H9 (cell line): ENCODE measurements around the gene DKK3. TPM values are rescaled to one million over a fixed set of nuclear protein-coding genes. Genes with fewer than 3 reads are reported as not detected.

Experiments used
- DNase-seq: peaks from one replicate; pipeline ENCODE4 v3.0.0-alpha.2; 2017
- H2AFZ ChIP-seq: one replicate; pipeline ENCODE4 v1.6.1; 2013; ENCODE audit warnings: mild to moderate bottlenecking, low read length, control low read depth, moderate library complexity
- H2AK5ac ChIP-seq: 2 replicates; pipeline ENCODE4 v1.6.1; 2013; ENCODE audit warnings: low read length, control low read depth, mixed read lengths; ENCODE audit not compliant: insufficient read length
- H2BK120ac ChIP-seq: one replicate; pipeline ENCODE4 v1.6.1; 2013; ENCODE audit warnings: low read depth, mild to moderate bottlenecking, low read length, control low read depth, inconsistent platforms; ENCODE audit not compliant: poor library complexity, severe bottlenecking
- H2BK12ac ChIP-seq: 2 replicates; pipeline ENCODE4 v1.6.1; 2013; ENCODE audit warnings: low read length, control low read depth, mixed read lengths, low read depth; ENCODE audit not compliant: insufficient read length
- H2BK15ac ChIP-seq: 2 replicates; pipeline ENCODE4 v1.6.1; 2013; ENCODE audit warnings: low read depth, low read length, control low read depth
- H2BK20ac ChIP-seq: one replicate; pipeline ENCODE4 v1.6.1; 2013; ENCODE audit warnings: low read depth, mild to moderate bottlenecking, low read length, control low read depth, inconsistent platforms; ENCODE audit not compliant: poor library complexity, severe bottlenecking
- H2BK5ac ChIP-seq: 2 replicates; pipeline ENCODE4 v1.6.1; 2013; ENCODE audit warnings: low read length, control low read depth, mixed read lengths; ENCODE audit not compliant: insufficient read length
- H3K14ac ChIP-seq: 2 replicates; pipeline ENCODE4 v1.6.1; 2013; ENCODE audit warnings: low read length, control low read depth; ENCODE audit not compliant: insufficient read depth
- H3K18ac ChIP-seq: 2 replicates; pipeline ENCODE4 v1.6.1; 2013; ENCODE audit warnings: low read depth, mild to moderate bottlenecking, mixed read lengths, low read length, control low read depth; ENCODE audit not compliant: insufficient read length
- H3K23ac ChIP-seq: 2 replicates; pipeline ENCODE4 v1.6.1; 2013; ENCODE audit warnings: low read length, control low read depth, mixed read lengths, low read depth; ENCODE audit not compliant: insufficient read length
- H3K23me2 ChIP-seq: 2 replicates; pipeline ENCODE4 v1.6.1; 2013; ENCODE audit warnings: low read depth, mild to moderate bottlenecking, mixed read lengths, low read length, control low read depth; ENCODE audit not compliant: insufficient read length, poor library complexity, severe bottlenecking
- H3K27ac ChIP-seq: 2 replicates; pipeline ENCODE4 v1.5.1; 2013; ENCODE audit warnings: low read length, control low read depth, mixed read lengths, low read depth; ENCODE audit not compliant: insufficient read length
- H3K27me3 ChIP-seq: 2 replicates; pipeline ENCODE4 v1.6.1; 2013; ENCODE audit warnings: low read length, control low read depth, inconsistent platforms; ENCODE audit not compliant: insufficient read depth
- H3K4ac ChIP-seq: 2 replicates; pipeline ENCODE4 v1.6.1; 2013; ENCODE audit warnings: low read depth, mild to moderate bottlenecking, control low read depth, inconsistent platforms, low read length, moderate library complexity
- H3K4me1 ChIP-seq: 2 replicates; pipeline ENCODE4 v1.6.1; 2013; ENCODE audit warnings: low read length, control low read depth, inconsistent platforms; ENCODE audit not compliant: insufficient read depth
- H3K4me2 ChIP-seq: 2 replicates; pipeline ENCODE4 v1.6.1; 2013; ENCODE audit warnings: low read length, control low read depth, mixed read lengths; ENCODE audit not compliant: insufficient read length, insufficient read depth
- H3K56ac ChIP-seq: 2 replicates; pipeline ENCODE4 v1.6.1; 2013; ENCODE audit warnings: low read depth, mild to moderate bottlenecking, mixed read lengths, low read length, control low read depth; ENCODE audit not compliant: insufficient read length
- H3K79me1 ChIP-seq: 2 replicates; pipeline ENCODE4 v1.6.1; 2013; ENCODE audit warnings: low read depth, mild to moderate bottlenecking, moderate library complexity, low read length, control low read depth, inconsistent platforms; ENCODE audit not compliant: insufficient read depth, poor library complexity, severe bottlenecking
- H3K79me2 ChIP-seq: 2 replicates; pipeline ENCODE4 v1.6.1; 2013; ENCODE audit warnings: low read length, control low read depth, inconsistent platforms; ENCODE audit not compliant: insufficient read depth
- H3K9ac ChIP-seq: 2 replicates; pipeline ENCODE4 v1.6.1; 2013; ENCODE audit warnings: low read length, control low read depth, mixed read lengths; ENCODE audit not compliant: insufficient read length; ENCODE audit errors: extremely low read depth
- H3K9me3 ChIP-seq: one replicate; pipeline ENCODE4 v1.6.1; 2013; ENCODE audit warnings: low read depth, low read length, inconsistent platforms; ENCODE audit not compliant: control insufficient read depth
- H3T11ph ChIP-seq: one replicate; pipeline ENCODE4 v1.6.1; 2013; ENCODE audit warnings: mild to moderate bottlenecking, low read length, control low read depth, inconsistent platforms
- H4K20me1 ChIP-seq: one replicate; pipeline ENCODE4 v1.6.1; 2013; ENCODE audit not compliant: control insufficient read depth, insufficient read length, insufficient read depth
- H4K5ac ChIP-seq: 2 replicates; pipeline ENCODE4 v1.6.1; 2013; ENCODE audit warnings: low read depth, mild to moderate bottlenecking, mixed read lengths, low read length, control low read depth; ENCODE audit not compliant: insufficient read length
- H4K8ac ChIP-seq: replicated peaks from 2 replicates; pipeline ENCODE4 v1.6.1; 2013; ENCODE audit warnings: low read length, control low read depth, mixed read lengths, low read depth; ENCODE audit not compliant: insufficient read length
- H4K91ac ChIP-seq: 2 replicates; pipeline ENCODE4 v1.6.1; 2013; ENCODE audit warnings: low read depth, mild to moderate bottlenecking, moderate library complexity, mixed read lengths, low read length, control low read depth; ENCODE audit not compliant: insufficient read length
- H3K27ac Mint-ChIP-seq, 3 experiments: 2 replicates in 2 of 3; 3 replicates in 1 of 3; pipeline ENCODE4 v1.8.0; 2020 to 2021; ENCODE audit warnings: mixed read lengths in 3 of 3, mild to moderate bottlenecking in 1 of 3, moderate library complexity in 1 of 3
- H3K27me3 Mint-ChIP-seq: 2 replicates; pipeline ENCODE4 v1.8.0; 2021; ENCODE audit warnings: low read depth, mild to moderate bottlenecking, moderate library complexity, mixed read lengths
- H3K36me3 Mint-ChIP-seq, 3 experiments: 2 replicates in 2 of 3; 3 replicates in 1 of 3; pipeline ENCODE4 v1.8.0; 2020 to 2021; ENCODE audit warnings: low read depth in 3 of 3, mixed read lengths in 3 of 3; ENCODE audit not compliant: insufficient read depth in 1 of 3
- H3K4me1 Mint-ChIP-seq, 2 experiments: 2 replicates each; pipeline ENCODE4 v1.8.0; 2020; ENCODE audit warnings: mixed read lengths in 2 of 2
- H3K4me3 Mint-ChIP-seq, 2 experiments: 2 replicates in 1 of 2; 3 replicates in 1 of 2; pipeline ENCODE4 v1.8.0; 2020 to 2021; ENCODE audit warnings: mild to moderate bottlenecking in 2 of 2, mixed read lengths in 2 of 2, moderate library complexity in 1 of 2
- H3K9me3 Mint-ChIP-seq, 2 experiments: 2 replicates in 1 of 2; 3 replicates in 1 of 2; pipeline ENCODE4 v1.8.0; 2020; ENCODE audit warnings: mild to moderate bottlenecking in 2 of 2, mixed read lengths in 2 of 2, moderate library complexity in 1 of 2
- CTCF ChIP-seq: fragments of 200-600 bp; sonication (generic); conservative IDR thresholded peaks from 3 replicates; pipeline ENCODE4 v1.8.0; 2021; ENCODE audit warnings: antibody characterized with exemption, mild to moderate bottlenecking
- whole genome bisulfite sequencing: extraction: QIAGEN DNeasy Blood & Tissue Kit; methylation state at CpG from one replicate; pipeline ENCODE4 v1.1.7; 2013; ENCODE audit warnings: missing lambda C conversion rate, low lambda C conversion rate, mixed read lengths; ENCODE audit not compliant: insufficient read length; ENCODE audit errors: extremely low coverage; 5-methylcytosine and 5-hydroxymethylcytosine counted together
- total RNA-seq: library from RNA; stranded (reverse); gene quantifications from 2 replicates; pipeline ENCODE4 v1.2.1, GENCODE V29; 2021

Gene DKK3
- total RNA-seq, 1 experiment from 2014 or later, result 17.1 TPM

DNA sequence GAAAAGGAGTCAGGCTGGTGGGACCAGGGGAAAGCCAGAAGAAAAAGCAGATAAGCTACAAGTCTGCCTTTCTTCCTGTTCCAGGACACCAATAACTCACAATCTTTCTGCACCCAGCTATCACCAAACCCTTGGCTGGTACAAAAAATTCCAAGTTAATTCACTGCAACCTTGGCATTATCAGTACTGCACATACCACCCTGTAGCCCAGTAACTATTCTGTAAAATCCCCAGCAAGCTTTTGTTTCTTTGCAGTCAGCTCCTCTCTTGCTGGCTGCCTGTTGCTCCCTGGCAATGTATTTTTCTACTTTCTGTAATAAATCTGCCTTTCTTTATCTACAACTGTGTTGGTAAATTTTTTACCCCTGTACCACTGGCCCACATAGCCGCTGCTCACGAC is 20.7 kb upstream of the DKK3 start:
- Histone ChIP-seq H3K14ac (no peak overlapping the region), H3T11ph (no peak overlapping the region), H3K18ac (no peak overlapping the region), H3K4me2 (no peak overlapping the region), H2BK15ac (no peak overlapping the region), H2BK120ac (no peak overlapping the region), H3K9ac (no peak overlapping the region), H2AFZ (no peak overlapping the region), H4K5ac (no peak overlapping the region), H2BK12ac (no peak overlapping the region), H3K4ac (no peak overlapping the region), H3K23ac (no peak overlapping the region), H3K27me3 (no peaks in the 10 kb centered on the region), H3K4me1 (no peaks in the 10 kb centered on the region; the same call in 1 of the 2 replicates), H3K27ac (no peak overlapping the region), H2AK5ac (no peak overlapping the region), H4K20me1 (no peaks in the 10 kb centered on the region), H4K8ac (no peak overlapping the region), H3K9me3 (peaks cover 3% of the 10 kb centered on the region), H3K23me2 (no peaks in the 10 kb centered on the region), H2BK5ac (no peak overlapping the region), H3K56ac (no peak overlapping the region), H2BK20ac (no peak overlapping the region), H3K79me2 (no peaks in the 10 kb centered on the region), H3K79me1 (no peaks in the 10 kb centered on the region), H4K91ac (no peak overlapping the region)
- Mint-ChIP-seq H3K4me3 (no peak overlapping the region), H3K27ac (no peak overlapping the region), H3K4me1 (peaks cover 4% of the 10 kb centered on the region in 2 experiments; a peak in 2 of 4 replicates), H3K36me3 (peaks cover 0 to 7% (median 3%) of the 10 kb centered on the region in 3 experiments; a peak in 4 of 7 replicates), H3K9me3 (peaks cover 7% of the 10 kb centered on the region in 2 experiments; a peak in 4 of 5 replicates), H3K27me3 (peaks cover 2% of the 10 kb centered on the region; the same call in 1 of the 2 replicates)
- no peak for DNase-seq
- WGBS, result no CpG with 5 or more reads among the region's 2 CpGs
- TF ChIP-seq CTCF, result no peak
